K562 (cell line): Measurements from ENCODE around the gene APPBP2. TPM values are rescaled to one million over a fixed set of nuclear protein-coding genes. Genes with fewer than 3 reads are reported as not detected.
A peak's percentile ranks its signal among the peaks of the same experiment; 100 is the strongest.

ENCODE experiments used
- BCLAF1 ChIP-seq, 2 experiments: fragments of 450-650 bp in 1 of 2; IDR thresholded peaks; 2 replicates each; pipeline ENCODE4 v1.6.1; 2011 to 2017; ENCODE audit warnings: low read depth in 2 of 2, antibody characterized with exemption in 1 of 2, borderline replicate concordance in 1 of 2, low read length in 1 of 2, mild to moderate bottlenecking in 1 of 2, mixed read lengths in 1 of 2; ENCODE audit not compliant: control insufficient read depth in 1 of 2
- BHLHE40 ChIP-seq: IDR thresholded peaks from 2 replicates; pipeline ENCODE4 v1.6.1; 2011; ENCODE audit warnings: low read length, improper control_type of control experiment
- DACH1 ChIP-seq: fragments of 450-650 bp; IDR thresholded peaks from 2 replicates; pipeline ENCODE4 v1.6.1; 2018; ENCODE audit not compliant: partially characterized antibody
- HMBOX1 ChIP-seq: sonication (generic); IDR thresholded peaks from 2 replicates; pipeline ENCODE4 v1.6.1; 2016
- IRF2 ChIP-seq: sonication (generic); formaldehyde crosslinking; IDR thresholded peaks from 2 replicates; pipeline ENCODE4 v1.8.1; 2022; ENCODE audit warnings: mild to moderate bottlenecking, missing genetic modification reagents
- MAX ChIP-seq: sonication (generic); formaldehyde crosslinking; IDR thresholded peaks from 2 replicates; pipeline ENCODE4 v1.9.0; 2022; ENCODE audit warnings: mild to moderate bottlenecking, missing genetic modification reagents
- NCOA4 ChIP-seq: fragments of 450-650 bp; IDR thresholded peaks from 2 replicates; pipeline ENCODE4 v1.6.1; 2018; ENCODE audit warnings: mild to moderate bottlenecking; ENCODE audit not compliant: partially characterized antibody
- OTX1 ChIP-seq: fragments of 450-650 bp; formaldehyde crosslinking; IDR thresholded peaks from 2 replicates; pipeline ENCODE4 v1.4.0; 2022; ENCODE audit warnings: mild to moderate bottlenecking
- TOE1 ChIP-seq, 2 experiments: fragments of 450-650 bp in 1 of 2; sonication (generic) in 1 of 2; formaldehyde crosslinking in 1 of 2; IDR thresholded peaks; 2 replicates each; pipeline versions ENCODE4 v1.7.1 to v1.8.0; 2016 to 2022; ENCODE audit warnings: borderline replicate concordance in 2 of 2, mild to moderate bottlenecking in 2 of 2, antibody characterized with exemption in 1 of 2, inconsistent platforms in 1 of 2, low read depth in 1 of 2, missing genetic modification reagents in 1 of 2, moderate library complexity in 1 of 2
- ZNF609 ChIP-seq: sonication (generic); formaldehyde crosslinking; IDR thresholded peaks from 2 replicates; pipeline ENCODE4 v1.8.1; 2023; ENCODE audit warnings: missing genetic modification reagents, mild to moderate bottlenecking, borderline replicate concordance
- polyA plus RNA-seq, 8 experiments: library from polyadenylated mRNA; depleted of rRNA in 4 of 8; stranded (reverse) in 5 of 8; unstranded in 3 of 8; fragments of >200 nt; fragmentation: Nextera tagmentation in 2 of 8; fragmentation: Illumina TruSeq in 1 of 8; extraction: Ambion mirVana in 2 of 8; extraction: Trizol in 1 of 8; gene quantifications; 2 replicates each; pipeline versions ENCODE4 v1.2.1 to v1.2.3, GENCODE V29; 2011 to 2014; ENCODE audit warnings: inconsistent platforms in 1 of 8, missing spikeins in 1 of 8
- total RNA-seq, 7 experiments: library from RNA; depleted of rRNA in 6 of 7; stranded (reverse); fragments of >200 nt in 6 of 7; fragmentation: Illumina TruSeq in 2 of 7; extraction: Trizol in 2 of 7; gene quantifications; 2 replicates each; pipeline versions ENCODE4 v1.2.1 to v1.2.3, GENCODE V29; 2011 to 2021; ENCODE audit warnings: low replicate concordance in 1 of 7
- TF ChIP-seq, protein P1 (sequence below), 2 experiments: fragments of 200-800 bp in 1 of 2; sonication (Bioruptor generic) in 1 of 2; sonication (generic) in 1 of 2; formaldehyde crosslinking in 1 of 2; IDR thresholded peaks in 1 of 2; conservative IDR thresholded peaks in 1 of 2; 2 replicates each; pipeline versions ENCODE4 v1.5.0 to v1.6.1; 2016 to 2020; ENCODE audit warnings: missing compliant biosample characterization in 1 of 2, missing genetic modification characterization in 1 of 2, missing genetic modification reagents in 1 of 2
- TF ChIP-seq, protein P2 (sequence below): fragments of 450-650 bp; IDR thresholded peaks from 2 replicates; pipeline ENCODE4 v1.7.0; 2016; ENCODE audit warnings: borderline replicate concordance

The APPBP2 gene
- total and polyA plus RNA-seq, 9 of the 15 experiments (the other 6 are each of a cell fraction or from before 2014, with no cell fraction given): 2.7 to 16.8 (median 6.9) TPM

DNA sequence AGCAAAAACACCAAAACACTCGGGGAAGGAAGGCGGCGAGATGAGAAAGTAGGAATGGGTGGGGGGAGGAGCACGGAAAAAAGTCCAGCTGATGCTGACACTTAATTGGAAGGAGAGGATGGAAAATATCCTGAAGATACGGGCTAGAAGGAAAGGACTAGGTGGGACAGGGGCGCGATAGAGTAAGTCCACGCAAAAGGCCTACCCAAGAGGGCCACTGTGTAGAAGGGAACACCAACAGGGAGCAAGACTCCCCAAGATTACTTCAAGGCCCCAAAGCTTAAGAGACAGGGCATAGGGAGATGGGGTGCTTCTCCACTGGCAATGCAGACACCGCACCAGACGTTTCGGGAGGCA, 736 bp downstream of the APPBP2 start (continued):
- TF ChIP-seq, protein P1, sequence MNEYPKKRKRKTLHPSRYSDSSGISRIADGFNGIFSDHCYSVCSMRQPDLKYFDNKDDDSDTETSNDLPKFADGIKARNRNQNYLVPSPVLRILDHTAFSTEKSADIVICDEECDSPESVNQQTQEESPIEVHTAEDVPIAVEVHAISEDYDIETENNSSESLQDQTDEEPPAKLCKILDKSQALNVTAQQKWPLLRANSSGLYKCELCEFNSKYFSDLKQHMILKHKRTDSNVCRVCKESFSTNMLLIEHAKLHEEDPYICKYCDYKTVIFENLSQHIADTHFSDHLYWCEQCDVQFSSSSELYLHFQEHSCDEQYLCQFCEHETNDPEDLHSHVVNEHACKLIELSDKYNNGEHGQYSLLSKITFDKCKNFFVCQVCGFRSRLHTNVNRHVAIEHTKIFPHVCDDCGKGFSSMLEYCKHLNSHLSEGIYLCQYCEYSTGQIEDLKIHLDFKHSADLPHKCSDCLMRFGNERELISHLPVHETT (CRISPR knock-in tag; conservative IDR thresholded peaks at IDR 0.05 in 1 of 2, IDR thresholded peaks at IDR 0.05 in 1 of 2): 0 out of 4 replicates have a peak, but pooled peaks of 1 of the 2 experiments have one; percentile 7
- peak in 1 of 2 experiments; percentile 72; a peak in 1 of 4 replicates for TF ChIP-seq BCLAF1 (IDR thresholded peaks at IDR 0.05; ENCODE audit: borderline replicate concordance in 1 of 2, control insufficient read depth in 1 of 2, low read depth in 2 of 2, low read length in 1 of 2)
- TF ChIP-seq NCOA4: no peak
- no peak for TF ChIP-seq TOE1 (IDR thresholded peaks at IDR 0.05; ENCODE audit: borderline replicate concordance)
- TF ChIP-seq TOE1 (CRISPR knock-in tag; IDR thresholded peaks at IDR 0.05; ENCODE audit: borderline replicate concordance, low read depth): no peak
- TF ChIP-seq MAX (CRISPR knock-in tag): no peak
- no peak for TF ChIP-seq ZNF609
- peak; percentile 76 for TF ChIP-seq OTX1 (CRISPR knock-in tag)
- TF ChIP-seq DACH1: peak; percentile 45
- no peak for TF ChIP-seq IRF2 (CRISPR knock-in tag)
- TF ChIP-seq, protein P2, sequence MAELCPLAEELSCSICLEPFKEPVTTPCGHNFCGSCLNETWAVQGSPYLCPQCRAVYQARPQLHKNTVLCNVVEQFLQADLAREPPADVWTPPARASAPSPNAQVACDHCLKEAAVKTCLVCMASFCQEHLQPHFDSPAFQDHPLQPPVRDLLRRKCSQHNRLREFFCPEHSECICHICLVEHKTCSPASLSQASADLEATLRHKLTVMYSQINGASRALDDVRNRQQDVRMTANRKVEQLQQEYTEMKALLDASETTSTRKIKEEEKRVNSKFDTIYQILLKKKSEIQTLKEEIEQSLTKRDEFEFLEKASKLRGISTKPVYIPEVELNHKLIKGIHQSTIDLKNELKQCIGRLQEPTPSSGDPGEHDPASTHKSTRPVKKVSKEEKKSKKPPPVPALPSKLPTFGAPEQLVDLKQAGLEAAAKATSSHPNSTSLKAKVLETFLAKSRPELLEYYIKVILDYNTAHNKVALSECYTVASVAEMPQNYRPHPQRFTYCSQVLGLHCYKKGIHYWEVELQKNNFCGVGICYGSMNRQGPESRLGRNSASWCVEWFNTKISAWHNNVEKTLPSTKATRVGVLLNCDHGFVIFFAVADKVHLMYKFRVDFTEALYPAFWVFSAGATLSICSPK: 0 out of 2 replicates have a peak, but pooled peaks have one; percentile 1
- no peak for TF ChIP-seq HMBOX1
- TF ChIP-seq BHLHE40: no peak
